Thyroid gland (tissue), 4 donors: ENCODE data around the gene PIEZO2.

Experiments used
- POLR2A ChIP-seq, 2 donors: fragments of 450-650 bp; IDR thresholded peaks; one replicate each; pipeline ENCODE4 v1.6.1; 2017; ENCODE audit warnings: antibody characterized with exemption in 2 of 2, mild to moderate bottlenecking in 2 of 2, moderate library complexity in 1 of 2
- TF ChIP-seq, protein P1 (sequence below), 6 experiments: fragments of 200-600 bp in 3 of 6; fragments of 450-650 bp in 3 of 6; sonication (generic) in 3 of 6; IDR thresholded peaks; one replicate each; pipeline ENCODE4 v1.5.1; 2016 to 2019; ENCODE audit warnings: antibody characterized with exemption in 6 of 6, mild to moderate bottlenecking in 2 of 6, inconsistent platforms in 1 of 6, moderate library complexity in 1 of 6

DNA sequence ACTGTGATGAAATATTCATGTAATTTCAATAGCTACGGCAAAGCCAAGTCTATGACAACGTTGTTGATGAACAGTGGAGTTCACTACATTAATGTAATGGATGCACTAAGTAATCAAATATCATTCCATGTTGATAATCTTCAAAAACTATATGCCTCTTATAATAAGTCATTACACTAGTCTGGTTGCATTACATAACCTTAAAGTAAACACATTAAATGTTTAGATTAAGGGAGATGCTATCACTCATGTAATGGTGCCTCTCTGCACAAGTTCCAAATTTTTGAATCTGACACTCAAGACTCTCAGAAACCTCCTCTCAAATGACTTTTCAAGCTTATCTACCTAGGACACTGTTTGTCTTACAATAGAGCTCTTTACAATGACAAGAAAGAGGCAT is 35.4 kb downstream of the PIEZO2 start:
- TF ChIP-seq POLR2A (IDR thresholded peaks at IDR 0.05): no peak
- TF ChIP-seq, protein P1, sequence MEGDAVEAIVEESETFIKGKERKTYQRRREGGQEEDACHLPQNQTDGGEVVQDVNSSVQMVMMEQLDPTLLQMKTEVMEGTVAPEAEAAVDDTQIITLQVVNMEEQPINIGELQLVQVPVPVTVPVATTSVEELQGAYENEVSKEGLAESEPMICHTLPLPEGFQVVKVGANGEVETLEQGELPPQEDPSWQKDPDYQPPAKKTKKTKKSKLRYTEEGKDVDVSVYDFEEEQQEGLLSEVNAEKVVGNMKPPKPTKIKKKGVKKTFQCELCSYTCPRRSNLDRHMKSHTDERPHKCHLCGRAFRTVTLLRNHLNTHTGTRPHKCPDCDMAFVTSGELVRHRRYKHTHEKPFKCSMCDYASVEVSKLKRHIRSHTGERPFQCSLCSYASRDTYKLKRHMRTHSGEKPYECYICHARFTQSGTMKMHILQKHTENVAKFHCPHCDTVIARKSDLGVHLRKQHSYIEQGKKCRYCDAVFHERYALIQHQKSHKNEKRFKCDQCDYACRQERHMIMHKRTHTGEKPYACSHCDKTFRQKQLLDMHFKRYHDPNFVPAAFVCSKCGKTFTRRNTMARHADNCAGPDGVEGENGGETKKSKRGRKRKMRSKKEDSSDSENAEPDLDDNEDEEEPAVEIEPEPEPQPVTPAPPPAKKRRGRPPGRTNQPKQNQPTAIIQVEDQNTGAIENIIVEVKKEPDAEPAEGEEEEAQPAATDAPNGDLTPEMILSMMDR (IDR thresholded peaks at IDR 0.05): no peak
